HG03039 (cell line): Measurements from ENCODE around the gene MAML2.

Source experiments
- ATAC-seq: cut with Tn5 transposase; IDR thresholded peaks from one replicate; pipeline ENCODE4 v1.9.1; 2021; ENCODE audit warnings: mild to moderate bottlenecking, moderate library complexity; ENCODE audit not compliant: unreplicated experiment

MAML2 gene

GRCh38 chr11:95931916-95932315 is 411.1 kb downstream of the MAML2 start:
- no peak for ATAC-seq

DNA sequence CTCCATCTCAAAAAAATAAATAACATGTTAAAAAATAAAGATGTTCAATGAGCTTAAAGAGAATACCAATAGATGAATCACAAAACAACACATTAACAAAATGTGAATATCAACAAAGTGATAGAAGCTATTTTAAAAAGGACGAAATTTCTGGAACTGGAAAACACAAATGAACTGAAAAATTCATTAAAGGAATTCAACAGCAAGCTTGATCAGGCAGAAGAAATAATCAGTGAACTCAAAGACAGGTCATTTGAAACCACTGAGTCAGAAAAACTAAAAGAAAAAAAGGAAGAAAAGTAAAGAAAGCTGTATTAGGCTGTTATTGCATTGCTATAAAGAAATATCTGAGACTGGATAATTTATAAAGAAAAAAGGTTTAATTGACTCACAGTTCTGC is 412.0 kb downstream of the MAML2 start:
- ATAC-seq = no peak

- ATAC-seq = no peak
These were observed 416.3 kb downstream of the MAML2 start for GRCh38 chr11:95926726-95927125.
